ENCODE results near the gene SYT15. TPM values are rescaled to one million over a fixed set of nuclear protein-coding genes. Genes with fewer than 3 reads are reported as not detected.

Gene SYT15
- total RNA-seq, 1 experiment from 2014 or later: 0.28 TPM

- in situ Hi-C loops (cut with HindIII; ENCODE audit: low pct_unique_long_range_greater_than_20kb, low sequenced_read_pairs): no loop called here
- BruUV-seq (replicated peaks): no TSS peak
These were observed 24.7 kb upstream of the SYT15 start for GRCh38 chr10:46554166-46554781.

GRCh38 chr10:46555366-46555712 is 23.6 kb upstream of the SYT15 start:
- no TSS peak for BruUV-seq (replicated peaks)
- peaks cover 24% of the 10 kb centered on the region for H3K4me1 ChIP-seq (ENCODE audit: control insufficient read depth, insufficient read depth, low read length)
- H3K36me3 ChIP-seq (ENCODE audit: control insufficient read depth, insufficient read depth, low read length): no peaks in the 10 kb centered on the region
- in situ Hi-C loops (cut with HindIII; ENCODE audit: low pct_unique_long_range_greater_than_20kb, low sequenced_read_pairs) (no loop called here), intact Hi-C loops (cut with micrococcal nuclease; ENCODE audit: unreplicated experiment) (no loop called here)
- DNase-seq (ENCODE audit: low read depth, low spot score) (no peak), ATAC-seq (0 out of 2 replicates have a peak, but pooled peaks have one; percentile 12)
- peak overlapping the region; percentile 48 to 57; a peak in 3 of 4 replicates for H3K4me3 ChIP-seq (ENCODE audit: low read depth in 2 of 2, low read length in 2 of 2)
- H3K27me3 ChIP-seq (ENCODE audit: control insufficient read depth, insufficient read depth, low read length): no peaks in the 10 kb centered on the region
- H3K27ac ChIP-seq (ENCODE audit: low read length): peak overlapping the region; percentile 19; the same call in 1 of the 2 replicates
- POLR2A ChIA-PET: no interaction called here
- H3K9me3 ChIP-seq (ENCODE audit: control insufficient read depth, insufficient read depth, low read depth, low read length): no peaks in the 10 kb centered on the region
- TF ChIP-seq CTCF (IDR thresholded peaks at IDR 0.05) (no peak), REST (IDR thresholded peaks at IDR 0.05; ENCODE audit: insufficient read depth in 1 of 2, low read depth in 2 of 2, low read length in 1 of 2) (no peak), TCF7L2 (IDR thresholded peaks at IDR 0.05; ENCODE audit: low read depth, low read length) (no peak), SIN3A (IDR thresholded peaks at IDR 0.05; ENCODE audit: borderline replicate concordance, insufficient read depth, low read depth, low read length) (no peak), POLR2AphosphoS5 (IDR thresholded peaks at IDR 0.05; ENCODE audit: low read depth, low read length) (no peak)
- CTCF ChIA-PET: no interaction called here

More at GRCh38 chr10:46554166-46554781, 24.7 kb upstream of the SYT15 start:
- Histone ChIP-seq H3K4me3 (ENCODE audit: low read depth in 2 of 2, low read length in 2 of 2) (no peak overlapping the region), H3K36me3 (ENCODE audit: control insufficient read depth, insufficient read depth, low read length) (no peaks in the 10 kb centered on the region), H3K4me1 (ENCODE audit: control insufficient read depth, insufficient read depth, low read length) (peaks cover 24% of the 10 kb centered on the region), H3K27me3 (ENCODE audit: control insufficient read depth, insufficient read depth, low read length) (no peaks in the 10 kb centered on the region), H3K27ac (ENCODE audit: low read length) (no peak overlapping the region), H3K9me3 (ENCODE audit: control insufficient read depth, insufficient read depth, low read depth, low read length) (no peaks in the 10 kb centered on the region)
- POLR2A ChIA-PET: no interaction called here
- intact Hi-C loops (cut with micrococcal nuclease; ENCODE audit: unreplicated experiment): no loop called here
- CTCF ChIA-PET: no interaction called here
- ATAC-seq: no peak
- no peak for DNase-seq (ENCODE audit: low read depth, low spot score)
- TF ChIP-seq SIN3A (IDR thresholded peaks at IDR 0.05; ENCODE audit: borderline replicate concordance, insufficient read depth, low read depth, low read length) (no peak), REST (IDR thresholded peaks at IDR 0.05; ENCODE audit: insufficient read depth in 1 of 2, low read depth in 2 of 2, low read length in 1 of 2) (no peak), CTCF (IDR thresholded peaks at IDR 0.05) (no peak), POLR2AphosphoS5 (IDR thresholded peaks at IDR 0.05; ENCODE audit: low read depth, low read length) (no peak), TCF7L2 (IDR thresholded peaks at IDR 0.05; ENCODE audit: low read depth, low read length) (no peak)
